ENCODE data around the gene FBXO48. TPM values are rescaled to one million over a fixed set of nuclear protein-coding genes. Genes with fewer than 3 reads are reported as not detected.

The FBXO48 gene
- total RNA-seq, 4 donors from 2014 or later: 0.60 to 2.6 (median 2.2) TPM

DNA sequence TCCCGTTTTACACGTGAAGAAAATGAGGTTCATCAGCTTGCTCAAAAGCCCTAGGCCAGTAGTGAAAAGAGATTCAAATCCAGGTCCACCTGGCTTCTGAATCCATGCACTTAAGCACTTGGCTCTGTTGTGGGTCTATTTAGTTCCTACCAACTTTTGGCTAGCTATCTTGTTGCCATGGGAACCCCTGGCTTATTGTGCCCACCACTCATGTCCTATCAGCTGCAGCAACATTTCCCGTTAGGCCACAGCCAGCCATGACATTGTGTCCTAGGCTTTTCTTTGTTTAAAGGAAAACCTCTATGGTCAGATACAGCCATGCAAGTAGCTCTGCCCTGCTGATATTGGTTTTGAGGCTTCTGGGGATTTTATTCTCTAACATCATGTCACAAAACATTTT is 52.2 kb downstream of the FBXO48 start:
- no peak for DNase-seq
- H3K4me1 ChIP-seq: no peaks in the 10 kb centered on the region
- TF ChIP-seq POLR2AphosphoS5 (IDR thresholded peaks at IDR 0.05) (no peak), POLR2A (IDR thresholded peaks at IDR 0.05) (no peak), EP300 (IDR thresholded peaks at IDR 0.05; ENCODE audit: low read depth) (no peak), CTCF (IDR thresholded peaks at IDR 0.05) (no peak)
- no peaks in the 10 kb centered on the region for H3K27me3 ChIP-seq
- no peak overlapping the region for H3K27ac ChIP-seq
- H3K4me3 ChIP-seq: no peak overlapping the region
- no peaks in the 10 kb centered on the region for H3K36me3 ChIP-seq
- WGBS, 2 donors (ENCODE audit: low coverage in 1 of 2): 79 to 83% methylated on average over 3 of the region's 3 CpGs
- intact Hi-C loops (cut with DNase I; ENCODE audit: low total_unique reads): no loop called here
- H3K9me3 ChIP-seq: no peaks in the 10 kb centered on the region
- in situ Hi-C loops (cut with MboI; ENCODE audit: low pct_ligation_motif_present in 1 of 4, low pct_unique_long_range_greater_than_20kb in 1 of 4, low sequenced_read_pairs in 3 of 4): no loop called here

GRCh38 chr2:68414452-68414851 is 52.6 kb downstream of the FBXO48 start:
- Histone ChIP-seq H3K4me3 (no peak overlapping the region), H3K4me1 (no peaks in the 10 kb centered on the region), H3K9me3 (no peaks in the 10 kb centered on the region), H3K27me3 (no peaks in the 10 kb centered on the region), H3K27ac (no peak overlapping the region), H3K36me3 (no peaks in the 10 kb centered on the region)
- no peak for TF ChIP-seq POLR2A (IDR thresholded peaks at IDR 0.05)
- TF ChIP-seq EP300 (IDR thresholded peaks at IDR 0.05; ENCODE audit: low read depth): no peak
- no peak for TF ChIP-seq POLR2AphosphoS5 (IDR thresholded peaks at IDR 0.05)
- TF ChIP-seq CTCF (IDR thresholded peaks at IDR 0.05): no peak
- in situ Hi-C loops (cut with MboI; ENCODE audit: low pct_ligation_motif_present in 1 of 4, low pct_unique_long_range_greater_than_20kb in 1 of 4, low sequenced_read_pairs in 3 of 4): no loop called here
- no peak for DNase-seq
- intact Hi-C loops (cut with DNase I; ENCODE audit: low total_unique reads): no loop called here

- intact Hi-C loops (cut with DNase I; ENCODE audit: low total_unique reads): no loop called here
- in situ Hi-C loops (cut with MboI; ENCODE audit: low pct_ligation_motif_present in 1 of 4, low pct_unique_long_range_greater_than_20kb in 1 of 4, low sequenced_read_pairs in 3 of 4): no loop called here
- Histone ChIP-seq H3K27ac (no peak overlapping the region), H3K27me3 (no peaks in the 10 kb centered on the region), H3K36me3 (no peaks in the 10 kb centered on the region), H3K4me1 (no peaks in the 10 kb centered on the region), H3K9me3 (no peaks in the 10 kb centered on the region), H3K4me3 (no peak overlapping the region)
- 88 to 97% methylated on average over 2 of the region's 2 CpGs for WGBS, 2 donors (ENCODE audit: low coverage in 1 of 2)
- no peak for DNase-seq
- TF ChIP-seq CTCF (IDR thresholded peaks at IDR 0.05) (no peak), EP300 (IDR thresholded peaks at IDR 0.05; ENCODE audit: low read depth) (no peak), POLR2AphosphoS5 (IDR thresholded peaks at IDR 0.05) (no peak), POLR2A (IDR thresholded peaks at IDR 0.05) (no peak)
These were observed 53.6 kb downstream of the FBXO48 start for GRCh38 chr2:68413466-68413865.

DNA sequence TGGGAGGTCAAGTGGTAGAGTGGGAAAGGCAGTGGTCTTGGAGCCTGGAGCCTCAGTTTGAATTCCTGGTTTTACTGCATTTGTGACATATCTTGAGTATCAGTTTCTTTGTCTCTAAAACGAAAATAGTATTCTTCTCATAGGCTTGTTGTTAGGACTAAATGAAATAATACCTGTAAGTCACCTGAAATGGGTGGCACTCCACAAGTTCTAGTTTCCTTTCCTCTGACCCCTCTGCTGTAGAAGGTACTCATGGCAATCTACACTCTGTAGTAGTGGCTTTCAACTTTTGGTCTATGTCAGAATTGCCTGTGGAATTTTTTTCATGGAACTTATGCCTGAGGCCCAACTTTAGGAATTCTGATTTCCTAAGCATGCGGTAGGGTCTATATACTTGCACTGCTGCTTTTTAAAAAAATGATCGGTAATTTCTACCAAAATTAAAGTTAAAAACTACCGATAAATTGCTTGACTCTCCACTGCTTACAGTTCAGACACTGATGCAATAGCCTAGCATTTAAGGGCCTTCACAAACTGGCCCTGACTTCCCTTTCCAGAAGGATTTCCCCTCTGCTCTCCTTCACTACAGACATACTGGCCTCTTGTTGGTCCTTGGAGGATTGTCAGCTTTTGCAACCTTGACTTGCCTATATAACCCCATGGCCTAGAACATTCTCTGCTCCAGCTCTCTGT is 54.8 kb downstream of the FBXO48 start:
- no peak overlapping the region for H3K27ac ChIP-seq
- no peak for TF ChIP-seq CTCF (IDR thresholded peaks at IDR 0.05)
- no peak for TF ChIP-seq POLR2AphosphoS5 (IDR thresholded peaks at IDR 0.05)
- TF ChIP-seq POLR2A (IDR thresholded peaks at IDR 0.05): no peak
- TF ChIP-seq EP300 (IDR thresholded peaks at IDR 0.05; ENCODE audit: low read depth): no peak
- no peak for DNase-seq
- no peaks in the 10 kb centered on the region for H3K4me1 ChIP-seq
- in situ Hi-C loops (cut with MboI; ENCODE audit: low pct_ligation_motif_present in 1 of 4, low pct_unique_long_range_greater_than_20kb in 1 of 4, low sequenced_read_pairs in 3 of 4) (no loop called here), intact Hi-C loops (cut with DNase I; ENCODE audit: low total_unique reads) (no loop called here)
- H3K4me3 ChIP-seq: no peak overlapping the region
- H3K27me3 ChIP-seq: no peaks in the 10 kb centered on the region
- WGBS, 2 donors (ENCODE audit: low coverage in 1 of 2): 53 to 59% methylated on average over 3 to 4 of the region's 4 CpGs
- no peaks in the 10 kb centered on the region for H3K36me3 ChIP-seq
- H3K9me3 ChIP-seq: no peaks in the 10 kb centered on the region
